GM21447 (cell line): ENCODE measurements around the gene WNT7B.

Experiments
- ATAC-seq: cut with Tn5 transposase; IDR thresholded peaks from one replicate; pipeline ENCODE4 v1.9.1; 2021; ENCODE audit not compliant: unreplicated experiment

The WNT7B gene

GRCh38 chr22:45914309-45914708 lies 62.7 kb downstream of the WNT7B start:
- ATAC-seq = no peak

- no peak for ATAC-seq
Measured at GRCh38 chr22:45912910-45913309, 64.1 kb downstream of the WNT7B start.

GRCh38 chr22:45911601-45912271 lies 65.2 kb downstream of the WNT7B start:
- ATAC-seq = no peak

- ATAC-seq = no peak
Measured at GRCh38 chr22:45910928-45911467, 66.0 kb downstream of the WNT7B start.

GRCh38 chr22:45908961-45909360 lies 68.0 kb downstream of the WNT7B start:
- ATAC-seq = no peak

GRCh38 chr22:45907996-45908395 lies 69.0 kb downstream of the WNT7B start:
- ATAC-seq = no peak

- ATAC-seq = no peak
Measured at GRCh38 chr22:45907378-45907777, 69.6 kb downstream of the WNT7B start.

GRCh38 chr22:45906946-45907345 lies 70.0 kb downstream of the WNT7B start:
- ATAC-seq = no peak

GRCh38 chr22:45905924-45906865 lies 70.8 kb downstream of the WNT7B start:
- ATAC-seq = no peak

- no peak for ATAC-seq
Measured at GRCh38 chr22:45905326-45905923, 71.5 kb downstream of the WNT7B start.

GRCh38 chr22:45904236-45904635 lies 72.7 kb downstream of the WNT7B start:
- ATAC-seq = no peak

- no peak for ATAC-seq
Measured at GRCh38 chr22:45903355-45904135, 73.4 kb downstream of the WNT7B start.

- no peak for ATAC-seq
Measured at GRCh38 chr22:45897736-45898135, 79.2 kb downstream of the WNT7B start.

- no peak for ATAC-seq
Measured at GRCh38 chr22:45896964-45897538, 79.9 kb downstream of the WNT7B start.

- ATAC-seq = no peak
Measured at GRCh38 chr22:45896153-45896951, 80.6 kb downstream of the WNT7B start.

- ATAC-seq = no peak
Measured at GRCh38 chr22:45895436-45896152, 81.4 kb downstream of the WNT7B start.

GRCh38 chr22:45893516-45893915 lies 83.4 kb downstream of the WNT7B start:
- no peak for ATAC-seq

- no peak for ATAC-seq
Measured at GRCh38 chr22:45892681-45893461, 84.1 kb downstream of the WNT7B start.
